HepG2 (cell line): ENCODE data around the gene RIBC1. TPM values are rescaled to one million over a fixed set of nuclear protein-coding genes. Genes with fewer than 3 reads are reported as not detected.

ENCODE experiments used
- ATAC-seq: fragments of 200-7000 bp; cut with Tn5 transposase; 3 replicates; pipeline ENCODE4 v1.9.1; 2020; ENCODE audit warnings: mild to moderate bottlenecking, moderate library complexity
- BruUV-seq: library from RNA; stranded (reverse); fragments of 400-500 nt; replicated peaks from 2 replicates; lab custom pipeline; 2021; lab: Mats Ljungman, UMichigan
- CTCF ChIA-PET: fragments of 300-600 bp; formaldehyde crosslinking; extraction: SDS; loops from one replicate; lab custom pipeline; 2021; ENCODE audit warnings: low total read pairs, inconsistent platforms, low intra/inter-chr PET ratio; lab: Yijun Ruan, JAX
- POLR2A ChIA-PET: fragments of 350-600 bp; sonication (Branson Sonifier 250); formaldehyde crosslinking; loops from one replicate; lab custom pipeline; 2020; ENCODE audit warnings: antibody characterized with exemption, inconsistent platforms; lab: Yijun Ruan, JAX
- DNase-seq: peaks from one replicate; pipeline ENCODE4 v3.0.0-alpha.2; 2015; ENCODE audit warnings: low spot score
- FAIRE-seq: peaks from 3 replicates; lab custom pipeline; 2011; peaks lifted over from hg19 to GRCh38; lab: Jason Lieb, UNC
- H2AFZ ChIP-seq: one replicate; pipeline ENCODE4 v1.6.1; 2011; ENCODE audit warnings: low read length, inconsistent platforms
- H3K27ac ChIP-seq: fragments of 300-600 bp; 3 replicates; pipeline ENCODE4 v1.8.0; 2011; ENCODE audit warnings: mixed run types, mild to moderate bottlenecking, mixed read lengths, low read length, inconsistent platforms; ENCODE audit not compliant: insufficient read depth; ENCODE audit errors: extremely low read length
- H3K27me3 ChIP-seq, 2 experiments: fragments of 200-600 bp in 1 of 2; 2 replicates in 1 of 2; 3 replicates in 1 of 2; pipeline versions ENCODE4 v1.6.0 to v1.8.0; 2011; ENCODE audit warnings: low read length in 2 of 2, mild to moderate bottlenecking in 2 of 2, moderate library complexity in 2 of 2, inconsistent platforms in 1 of 2; ENCODE audit not compliant: insufficient read depth in 2 of 2, control insufficient read depth in 1 of 2
- H3K36me3 ChIP-seq, 2 experiments: fragments of 200-600 bp in 1 of 2; replicated peaks in 1 of 2; 2 replicates in 1 of 2; 3 replicates in 1 of 2; pipeline versions ENCODE4 v1.5.1 to v1.8.0; 2011; ENCODE audit warnings: low read length in 2 of 2, inconsistent platforms in 1 of 2; ENCODE audit not compliant: insufficient read depth in 2 of 2, control insufficient read depth in 1 of 2
- H3K4me1 ChIP-seq: 2 replicates; pipeline ENCODE4 v1.5.1; 2012; ENCODE audit warnings: low read length, inconsistent platforms; ENCODE audit not compliant: insufficient read depth
- H3K4me2 ChIP-seq: 2 replicates; pipeline ENCODE4 v1.6.0; 2011; ENCODE audit warnings: low read depth, low read length, inconsistent platforms
- H3K4me3 ChIP-seq, 3 experiments: fragments of 200-600 bp in 1 of 3; sonication (generic), shearing (Covaris generic) in 1 of 3; replicated peaks in 1 of 3; 2 replicates each; pipeline ENCODE4 v1.5.1; 2011 to 2016; ENCODE audit warnings: low read length in 3 of 3, inconsistent platforms in 2 of 3, low read depth in 2 of 3, mild to moderate bottlenecking in 2 of 3, control low read depth in 1 of 3, mixed read lengths in 1 of 3; ENCODE audit not compliant: insufficient read depth in 1 of 3
- H3K79me2 ChIP-seq: one replicate; pipeline ENCODE4 v1.6.1; 2011; ENCODE audit warnings: low read length, inconsistent platforms; ENCODE audit not compliant: insufficient read depth
- H3K9ac ChIP-seq: 2 replicates; pipeline ENCODE4 v1.6.0; 2011; ENCODE audit warnings: mild to moderate bottlenecking, low read depth, low read length, inconsistent platforms; ENCODE audit not compliant: insufficient read depth
- H3K9me3 ChIP-seq: 2 replicates; pipeline ENCODE4 v1.5.1; 2012; ENCODE audit warnings: mild to moderate bottlenecking, low read length
- H4K20me1 ChIP-seq: 2 replicates; pipeline ENCODE4 v1.6.0; 2011; ENCODE audit warnings: inconsistent platforms, mild to moderate bottlenecking, low read length, moderate library complexity; ENCODE audit not compliant: insufficient read depth
- ELK4 ChIP-seq: sonication (generic); formaldehyde crosslinking; IDR thresholded peaks from 2 replicates; pipeline ENCODE4 v1.9.0; 2021; ENCODE audit warnings: missing genetic modification reagents, borderline replicate concordance
- KMT2B ChIP-seq: IDR thresholded peaks from 2 replicates; pipeline ENCODE4 v1.6.1; 2016; ENCODE audit warnings: missing genetic modification reagents, missing compliant biosample characterization
- MEIS2 ChIP-seq: sonication (generic); formaldehyde crosslinking; IDR thresholded peaks from 2 replicates; pipeline ENCODE4 v1.9.0; 2021; ENCODE audit warnings: mild to moderate bottlenecking, missing genetic modification reagents
- MNT ChIP-seq: fragments of 450-650 bp; IDR thresholded peaks from 2 replicates; pipeline ENCODE4 v1.6.1; 2016
- NFYB ChIP-seq: sonication (generic); formaldehyde crosslinking; IDR thresholded peaks from 2 replicates; pipeline ENCODE4 v1.4.0; 2020; ENCODE audit warnings: missing genetic modification reagents
- YY1 ChIP-seq: IDR thresholded peaks from 2 replicates; pipeline ENCODE4 v1.6.1; 2011; ENCODE audit warnings: low read length, low read depth, moderate library complexity, mild to moderate bottlenecking; ENCODE audit not compliant: insufficient read depth, insufficient replicate concordance
- ZNF18 ChIP-seq: sonication (generic); formaldehyde crosslinking; IDR thresholded peaks from 2 replicates; pipeline ENCODE4 v1.8.0; 2022; ENCODE audit warnings: mild to moderate bottlenecking, missing genetic modification reagents; ENCODE audit not compliant: insufficient replicate concordance
- ZNF230 ChIP-seq: sonication (generic); formaldehyde crosslinking; IDR thresholded peaks from 2 replicates; pipeline ENCODE4 v1.4.0; 2020; ENCODE audit warnings: mild to moderate bottlenecking, missing genetic modification reagents
- ZNF496 ChIP-seq: sonication (generic); formaldehyde crosslinking; IDR thresholded peaks from 2 replicates; pipeline ENCODE4 v1.8.1; 2023; ENCODE audit warnings: mild to moderate bottlenecking, moderate library complexity, missing genetic modification reagents; ENCODE audit not compliant: insufficient replicate concordance
- WGBS: methylation state at CpG from one replicate; pipeline ENCODE4 v1.1.6; 2017; ENCODE audit warnings: low lambda C conversion rate; 5-methylcytosine and 5-hydroxymethylcytosine counted together
- in situ Hi-C: cut with HindIII; loops from 2 replicates; pipeline ENCODE4 v1.10.0; 2017; ENCODE audit warnings: low pct_unique_long_range_greater_than_20kb; ENCODE audit not compliant: extremely low pct_ligation_motif_present
- intact Hi-C: fragments of 100-400 bp; cut with micrococcal nuclease; formaldehyde crosslinking; loops from one replicate; pipeline ENCODE4 v1.10.0; 2022; ENCODE audit not compliant: unreplicated experiment
- polyA plus RNA-seq, 8 experiments: library from polyadenylated mRNA; depleted of rRNA in 3 of 8; stranded (reverse) in 7 of 8; unstranded in 1 of 8; fragments of >200 nt; fragmentation: Illumina TruSeq in 4 of 8; extraction: Trizol in 4 of 8; gene quantifications; 2 replicates each; pipeline versions ENCODE4 v1.2.1 to v1.2.3, GENCODE V29; 2011 to 2016; ENCODE audit warnings: low read depth in 4 of 8, missing spikeins in 1 of 8, mixed read lengths in 1 of 8; ENCODE audit not compliant: insufficient read depth in 1 of 8
- total RNA-seq, 5 experiments: library from RNA; depleted of rRNA; stranded (reverse); fragments of >200 nt; fragmentation: Illumina TruSeq; extraction: Trizol; gene quantifications; 2 replicates each; pipeline ENCODE4 v1.2.3, GENCODE V29; 2016; ENCODE audit warnings: low read depth in 1 of 5
- TF ChIP-seq, protein P1 (sequence below), 2 experiments: sonication (generic) in 1 of 2; formaldehyde crosslinking in 1 of 2; IDR thresholded peaks; 2 replicates each; pipeline versions ENCODE4 v1.4.0 to v1.6.1; 2016 to 2020; ENCODE audit warnings: borderline replicate concordance in 1 of 2, low read depth in 1 of 2, mild to moderate bottlenecking in 1 of 2, missing genetic modification reagents in 1 of 2

The RIBC1 gene
- total and polyA plus RNA-seq, 2 of the 13 experiments (the other 11 are each of a cell fraction or from before 2014, with no cell fraction given): 0.55 TPM; not detected in 1

DNA sequence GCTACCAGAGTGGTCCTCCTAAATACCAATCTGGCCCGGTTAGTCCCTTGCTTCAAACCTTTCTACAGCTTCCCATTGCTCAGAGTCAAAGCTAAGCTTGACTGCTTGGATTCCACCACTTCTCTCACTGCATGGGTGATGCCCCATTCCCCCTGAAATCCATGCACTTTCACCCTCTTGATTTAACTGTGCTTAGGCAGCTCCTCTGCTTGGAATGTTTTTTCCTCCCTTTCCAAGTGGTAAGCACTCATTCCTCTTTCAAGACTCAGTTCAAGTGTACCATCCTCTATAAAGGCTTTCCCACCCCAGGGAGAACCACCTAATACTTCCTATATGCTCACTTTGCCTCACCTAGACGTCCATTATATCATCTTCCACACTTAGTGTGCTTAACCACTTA is 49.4 kb upstream of the RIBC1 start:
- Histone ChIP-seq H3K79me2 (no peaks in the 10 kb centered on the region), H3K9me3 (no peaks in the 10 kb centered on the region), H3K4me2 (no peak overlapping the region), H3K4me1 (no peaks in the 10 kb centered on the region)
- ATAC-seq (no peak), DNase-seq (no peak)
- in situ Hi-C loops: no loop called here
- intact Hi-C loops: no loop called here
- CTCF ChIA-PET: no interaction called here
- TF ChIP-seq ZNF18: no peak
- TF ChIP-seq NFYB (CRISPR knock-in tag): no peak
- no peak for TF ChIP-seq KMT2B (CRISPR knock-in tag)
- no peak for TF ChIP-seq ZNF230 (CRISPR knock-in tag)
- TF ChIP-seq, protein P1, sequence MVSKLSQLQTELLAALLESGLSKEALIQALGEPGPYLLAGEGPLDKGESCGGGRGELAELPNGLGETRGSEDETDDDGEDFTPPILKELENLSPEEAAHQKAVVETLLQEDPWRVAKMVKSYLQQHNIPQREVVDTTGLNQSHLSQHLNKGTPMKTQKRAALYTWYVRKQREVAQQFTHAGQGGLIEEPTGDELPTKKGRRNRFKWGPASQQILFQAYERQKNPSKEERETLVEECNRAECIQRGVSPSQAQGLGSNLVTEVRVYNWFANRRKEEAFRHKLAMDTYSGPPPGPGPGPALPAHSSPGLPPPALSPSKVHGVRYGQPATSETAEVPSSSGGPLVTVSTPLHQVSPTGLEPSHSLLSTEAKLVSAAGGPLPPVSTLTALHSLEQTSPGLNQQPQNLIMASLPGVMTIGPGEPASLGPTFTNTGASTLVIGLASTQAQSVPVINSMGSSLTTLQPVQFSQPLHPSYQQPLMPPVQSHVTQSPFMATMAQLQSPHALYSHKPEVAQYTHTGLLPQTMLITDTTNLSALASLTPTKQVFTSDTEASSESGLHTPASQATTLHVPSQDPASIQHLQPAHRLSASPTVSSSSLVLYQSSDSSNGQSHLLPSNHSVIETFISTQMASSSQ (IDR thresholded peaks at IDR 0.05; ENCODE audit: low read depth): no peak
- TF ChIP-seq, protein P1 (CRISPR knock-in tag; IDR thresholded peaks at IDR 0.05; ENCODE audit: borderline replicate concordance): no peak
- TF ChIP-seq MEIS2 (CRISPR knock-in tag): no peak
- no peak for TF ChIP-seq ZNF496 (CRISPR knock-in tag)
- TF ChIP-seq ELK4 (CRISPR knock-in tag): no peak
- TF ChIP-seq YY1: no peak
- no peak for TF ChIP-seq MNT
- TF ChIP-seq, all 625 proteins: peak for 0
- 86% methylated on average over 2 of the region's 2 CpGs for WGBS
- H4K20me1 ChIP-seq: no peaks in the 10 kb centered on the region
- no peak for FAIRE-seq
- no TSS peak for BruUV-seq
- H3K36me3 ChIP-seq: no peaks in the 10 kb centered on the region
- H3K4me3 ChIP-seq: no peak overlapping the region
- no peaks in the 10 kb centered on the region for H3K27me3 ChIP-seq
- no peak overlapping the region for H3K9ac ChIP-seq
- POLR2A ChIA-PET: no interaction called here
- no peak overlapping the region for H3K27ac ChIP-seq
- H2AFZ ChIP-seq: no peak overlapping the region
